ENCODE measurements around the gene LARP1B.

- TF ChIP-seq ESRRG (CRISPR knock-in tag; IDR thresholded peaks at IDR 0.05) (no peak), RARB (CRISPR knock-in tag; IDR thresholded peaks at IDR 0.05) (no peak), CREB5 (CRISPR knock-in tag; IDR thresholded peaks at IDR 0.05; ENCODE audit: low read depth) (no peak), TSHZ2 (CRISPR knock-in tag; IDR thresholded peaks at IDR 0.05) (no peak), CSRNP3 (CRISPR knock-in tag; IDR thresholded peaks at IDR 0.05) (no peak)
Observed at GRCh38 chr4:128155874-128156456, 94.9 kb downstream of the LARP1B start.

Data from SK-N-SH treated with all-trans-retinoic acid at 6 μM for 48 hours (cell line).